UCSD-AML1 (cell line): Measurements from ENCODE around the gene ABCB9.

Experiments used
- DNase-seq: peaks from one replicate; lab custom pipeline; 2025; ENCODE audit not compliant: unreplicated experiment; lab: John Stamatoyannopoulos, UW

ABCB9 gene

GRCh38 chr12:122995503-122996187 lies 29.4 kb upstream of the ABCB9 start:
- no peak for DNase-seq

- DNase-seq, result no peak
Measured at GRCh38 chr12:122994781-122995502, 28.7 kb upstream of the ABCB9 start.

- DNase-seq, result no peak
Measured at GRCh38 chr12:122994140-122994675, 27.9 kb upstream of the ABCB9 start.

GRCh38 chr12:122992386-122992785 lies 26.1 kb upstream of the ABCB9 start:
- no peak for DNase-seq

GRCh38 chr12:122991623-122992275 lies 25.5 kb upstream of the ABCB9 start:
- no peak for DNase-seq

- no peak for DNase-seq
Measured at GRCh38 chr12:122990961-122991622, 24.8 kb upstream of the ABCB9 start.

GRCh38 chr12:122990561-122990960 lies 24.3 kb upstream of the ABCB9 start:
- no peak for DNase-seq

GRCh38 chr12:122989874-122990419 lies 23.7 kb upstream of the ABCB9 start:
- no peak for DNase-seq

- no peak for DNase-seq
Measured at GRCh38 chr12:122989225-122989839, 23.1 kb upstream of the ABCB9 start.

- DNase-seq, result no peak
Measured at GRCh38 chr12:122988612-122989212, 22.4 kb upstream of the ABCB9 start.

- DNase-seq, result no peak
Measured at GRCh38 chr12:122988036-122988435, 21.8 kb upstream of the ABCB9 start.

- no peak for DNase-seq
Measured at GRCh38 chr12:122987086-122987951, 21.1 kb upstream of the ABCB9 start.

GRCh38 chr12:122986258-122986871 lies 20.1 kb upstream of the ABCB9 start:
- no peak for DNase-seq

GRCh38 chr12:122985338-122986257 lies 19.3 kb upstream of the ABCB9 start:
- DNase-seq, result no peak

- DNase-seq, result no peak
Measured at GRCh38 chr12:122984612-122985337, 18.5 kb upstream of the ABCB9 start.

- DNase-seq, result peak; percentile 22
Measured at GRCh38 chr12:122983789-122984515, 17.7 kb upstream of the ABCB9 start.
